H1 (cell line): Measurements from ENCODE around the gene BPI. TPM values are rescaled to one million over a fixed set of nuclear protein-coding genes. Genes with fewer than 3 reads are reported as not detected.

ENCODE experiments used
- CTCF ChIA-PET: fragments of 300-600 bp; sonication (Branson Sonifier 250); formaldehyde crosslinking; loops from one replicate; lab custom pipeline; 2021; ENCODE audit not compliant: partially characterized antibody; lab: Charles Lee
- POLR2A ChIA-PET: fragments of 300-600 bp; sonication (Branson Sonifier 250); formaldehyde crosslinking; loops from one replicate; lab custom pipeline; 2021; ENCODE audit warnings: inconsistent platforms; ENCODE audit not compliant: partially characterized antibody; lab: Charles Lee
- DNase-seq, 2 experiments: peaks; one replicate each; pipeline versions ENCODE4 v3.0.0 to v3.0.0-alpha.2; 2010 to 2022; ENCODE audit warnings: low spot score in 2 of 2, low read depth in 1 of 2, mixed read lengths in 1 of 2
- FAIRE-seq: peaks from 2 replicates; lab custom pipeline; 2011; peaks lifted over from hg19 to GRCh38; lab: Jason Lieb, UNC
- H2AFZ ChIP-seq: 2 replicates; pipeline ENCODE4 v1.8.1; 2012; ENCODE audit warnings: low read length, inconsistent platforms
- H2AK5ac ChIP-seq: 2 replicates; pipeline ENCODE4 v1.6.1; 2013; ENCODE audit warnings: low read depth, low read length
- H2BK120ac ChIP-seq: replicated peaks from 2 replicates; pipeline ENCODE3; 2013; ENCODE audit warnings: low read depth, low read length, inconsistent platforms
- H2BK12ac ChIP-seq: 2 replicates; pipeline ENCODE4 v1.6.1; 2013; ENCODE audit warnings: low read depth, low read length
- H2BK15ac ChIP-seq: 2 replicates; pipeline ENCODE4 v1.6.1; 2013; ENCODE audit warnings: low read length
- H2BK20ac ChIP-seq: 2 replicates; pipeline ENCODE4 v1.6.1; 2013; ENCODE audit warnings: low read length
- H2BK5ac ChIP-seq: 2 replicates; pipeline ENCODE4 v1.6.1; 2013; ENCODE audit warnings: low read depth, low read length
- H3K14ac ChIP-seq: 2 replicates; pipeline ENCODE4 v1.6.1; 2013; ENCODE audit warnings: inconsistent platforms; ENCODE audit not compliant: insufficient read length
- H3K18ac ChIP-seq: 2 replicates; pipeline ENCODE4 v1.6.1; 2013; ENCODE audit warnings: low read length; ENCODE audit errors: extremely low read depth
- H3K23ac ChIP-seq: 2 replicates; pipeline ENCODE4 v1.6.1; 2013; ENCODE audit warnings: inconsistent platforms; ENCODE audit not compliant: insufficient read length
- H3K23me2 ChIP-seq: 2 replicates; pipeline ENCODE4 v1.6.1; 2013; ENCODE audit warnings: low read depth, low read length
- H3K27ac ChIP-seq: 2 replicates; pipeline ENCODE4 v1.6.1; 2011; ENCODE audit warnings: low read depth, low read length, inconsistent platforms
- H3K27me3 ChIP-seq, 4 experiments: replicated peaks in 1 of 4; 1 replicate in 1 of 4; 2 replicates in 3 of 4; pipeline versions ENCODE4 v1.6.1 to v1.8.1; 2011 to 2013; ENCODE audit warnings: low read length in 3 of 4, mild to moderate bottlenecking in 3 of 4, inconsistent platforms in 2 of 4, mixed read lengths in 2 of 4, moderate library complexity in 1 of 4; ENCODE audit not compliant: control insufficient read depth in 3 of 4, insufficient read depth in 3 of 4; ENCODE audit errors: extremely low read depth in 1 of 4
- H3K36me3 ChIP-seq, 4 experiments: 2 replicates each; pipeline versions ENCODE4 v1.6.1 to v1.8.1; 2011 to 2013; ENCODE audit warnings: mild to moderate bottlenecking in 4 of 4, low read length in 3 of 4, moderate library complexity in 2 of 4, control low read depth in 1 of 4, inconsistent platforms in 1 of 4; ENCODE audit not compliant: insufficient read depth in 4 of 4, control insufficient read depth in 2 of 4
- H3K4ac ChIP-seq: replicated peaks from 2 replicates; pipeline ENCODE3; 2013; ENCODE audit warnings: low read length, low read depth, mixed read lengths, inconsistent platforms; ENCODE audit not compliant: insufficient read length
- H3K4me1 ChIP-seq, 4 experiments: replicated peaks in 1 of 4; 1 replicate in 1 of 4; 2 replicates in 3 of 4; pipeline versions ENCODE4 v1.6.1 to v1.8.1; 2011 to 2013; ENCODE audit warnings: low read length in 3 of 4, inconsistent platforms in 2 of 4, mixed read lengths in 1 of 4; ENCODE audit not compliant: insufficient read depth in 4 of 4, control insufficient read depth in 3 of 4
- H3K4me2 ChIP-seq, 2 experiments: 2 replicates each; pipeline versions ENCODE4 v1.6.1 to v1.8.1; 2011 to 2013; ENCODE audit warnings: low read depth in 2 of 2, low read length in 2 of 2, control low read depth in 1 of 2, inconsistent platforms in 1 of 2, mild to moderate bottlenecking in 1 of 2; ENCODE audit not compliant: insufficient read depth in 1 of 2
- H3K4me3 ChIP-seq, 4 experiments: fragments of 200-600, 300-600 bp in 1 of 4; sonication (generic), shearing (Covaris generic), sonication (Bioruptor Twin) in 1 of 4; 2 replicates each; pipeline versions ENCODE4 v1.5.1 to v1.8.1; 2011 to 2016; ENCODE audit warnings: low read length in 4 of 4, low read depth in 3 of 4, control low read depth in 2 of 4, inconsistent platforms in 2 of 4, mild to moderate bottlenecking in 2 of 4, mixed read lengths in 1 of 4, moderate library complexity in 1 of 4; ENCODE audit not compliant: insufficient read depth in 2 of 4; ENCODE audit errors: extremely low read depth in 1 of 4
- H3K56ac ChIP-seq: replicated peaks from 2 replicates; pipeline ENCODE3; 2013; ENCODE audit warnings: low read depth, mild to moderate bottlenecking, mixed read lengths, low read length, inconsistent platforms; ENCODE audit not compliant: insufficient read length
- H3K79me1 ChIP-seq: 2 replicates; pipeline ENCODE4 v1.6.1; 2013; ENCODE audit warnings: low read depth, low read length, control low read depth
- H3K79me2 ChIP-seq, 2 experiments: 2 replicates each; pipeline versions ENCODE4 v1.6.1 to v1.8.1; 2012 to 2013; ENCODE audit warnings: low read length in 2 of 2, mild to moderate bottlenecking in 2 of 2, inconsistent platforms in 1 of 2; ENCODE audit not compliant: insufficient read depth in 2 of 2, control insufficient read depth in 1 of 2
- H3K9ac ChIP-seq, 4 experiments: replicated peaks in 1 of 4; 1 replicate in 1 of 4; 2 replicates in 3 of 4; pipeline versions ENCODE4 v1.6.1 to v1.8.1; 2011 to 2013; ENCODE audit warnings: low read depth in 3 of 4, low read length in 3 of 4, control low read depth in 2 of 4, mild to moderate bottlenecking in 2 of 4, moderate library complexity in 2 of 4, inconsistent platforms in 1 of 4; ENCODE audit errors: extremely low read depth in 1 of 4
- H3K9me3 ChIP-seq, 2 experiments: 2 replicates each; pipeline versions ENCODE4 v1.6.1 to v1.8.1; 2012 to 2013; ENCODE audit warnings: mild to moderate bottlenecking in 2 of 2, moderate library complexity in 2 of 2, control low read depth in 1 of 2, inconsistent platforms in 1 of 2, low read depth in 1 of 2, low read length in 1 of 2, mixed read lengths in 1 of 2; ENCODE audit not compliant: insufficient read depth in 2 of 2
- H4K20me1 ChIP-seq, 2 experiments: replicated peaks in 1 of 2; 2 replicates each; pipeline versions ENCODE3 to v1.8.1; 2011 to 2013; ENCODE audit warnings: inconsistent platforms in 2 of 2, low read length in 2 of 2, mild to moderate bottlenecking in 1 of 2; ENCODE audit not compliant: insufficient read depth in 2 of 2, control insufficient read depth in 1 of 2
- H4K5ac ChIP-seq: 2 replicates; pipeline ENCODE4 v1.6.1; 2013; ENCODE audit warnings: low read length, low read depth, mixed read lengths, inconsistent platforms; ENCODE audit not compliant: insufficient read length
- H4K8ac ChIP-seq: 2 replicates; pipeline ENCODE4 v1.8.0; 2013; ENCODE audit warnings: mild to moderate bottlenecking, moderate library complexity, low read length, inconsistent platforms; ENCODE audit not compliant: insufficient read depth; ENCODE audit errors: extremely low read depth
- H4K91ac ChIP-seq: replicated peaks from 2 replicates; pipeline ENCODE3; 2013; ENCODE audit warnings: low read length, mixed read lengths, inconsistent platforms; ENCODE audit not compliant: insufficient read length
- CTBP2 ChIP-seq: IDR thresholded peaks from 2 replicates; pipeline ENCODE4 v1.7.0; 2011; ENCODE audit warnings: borderline replicate concordance, mild to moderate bottlenecking, moderate library complexity, mixed read lengths, low read length; ENCODE audit not compliant: insufficient read depth, insufficient read length
- JUN ChIP-seq: IDR thresholded peaks from 2 replicates; pipeline ENCODE4 v1.6.1; 2011; ENCODE audit warnings: low read depth, mild to moderate bottlenecking, improper control_type of control experiment, low read length
- MAFK ChIP-seq: IDR thresholded peaks from 2 replicates; pipeline ENCODE4 v1.6.1; 2012; ENCODE audit warnings: low read depth, mild to moderate bottlenecking, improper control_type of control experiment, low read length
- MAX ChIP-seq: IDR thresholded peaks from 2 replicates; pipeline ENCODE4 v1.6.1; 2012; ENCODE audit warnings: inconsistent platforms
- WGBS, 2 experiments: shearing (Covaris generic) in 1 of 2; methylation state at CpG; one replicate each; pipeline versions ENCODE4 v1.1.6 to v1.1.7; 2013 to 2015; ENCODE audit warnings: low lambda C conversion rate in 2 of 2, mixed read lengths in 2 of 2, inconsistent platforms in 1 of 2, low coverage in 1 of 2, missing lambda C conversion rate in 1 of 2; ENCODE audit not compliant: insufficient replicate concordance in 2 of 2, insufficient coverage in 1 of 2, insufficient read length in 1 of 2; ENCODE audit errors: extremely low coverage in 1 of 2, missing lambda C conversion rate in 1 of 2; 5-methylcytosine and 5-hydroxymethylcytosine counted together
- polyA plus RNA-seq, 7 experiments: library from polyadenylated mRNA; depleted of rRNA in 3 of 7; stranded (reverse) in 5 of 7; unstranded in 2 of 7; fragments of >200 nt in 5 of 7; fragments of 200-250 nt in 2 of 7; gene quantifications; 1 replicate in 5 of 7; 2 replicates in 1 of 7; 4 replicates in 1 of 7; pipeline versions ENCODE4 v1.2.1 to v1.2.3, GENCODE V29; 2011 to 2013; ENCODE audit warnings: missing spikeins in 2 of 7, mixed read lengths in 2 of 7
- total RNA-seq: library from RNA; stranded (reverse); fragmentation: NEBNext Ultra II Directional; extraction: Animal tissue kit (Norgen Biotek cat#: 25700); gene quantifications from 2 replicates; pipeline ENCODE4 v1.2.1, GENCODE V29; 2021

The BPI gene
- total and polyA plus RNA-seq, 2 of the 8 experiments (the other 6 are each of a cell fraction or from before 2014, with no cell fraction given), result not detected

- Histone ChIP-seq H4K91ac (no peak overlapping the region), H3K23me2 (no peaks in the 10 kb centered on the region), H3K27me3 (no peaks in the 10 kb centered on the region), H3K79me2 (no peaks in the 10 kb centered on the region), H4K20me1 (no peaks in the 10 kb centered on the region), H3K56ac (no peak overlapping the region), H3K23ac (no peak overlapping the region), H2BK5ac (no peak overlapping the region), H3K9ac (no peak overlapping the region; a peak in 1 of 7 replicates), H2AFZ (no peak overlapping the region), H2BK20ac (no peak overlapping the region), H3K4ac (no peak overlapping the region), H3K14ac (no peak overlapping the region), H2BK12ac (no peak overlapping the region), H3K18ac (no peak overlapping the region), H2AK5ac (no peak overlapping the region), H3K79me1 (no peaks in the 10 kb centered on the region), H3K36me3 (no peaks in the 10 kb centered on the region), H2BK120ac (no peak overlapping the region), H3K4me3 (no peak overlapping the region), H3K9me3 (no peaks in the 10 kb centered on the region), H4K8ac (no peak overlapping the region), H3K4me2 (no peak overlapping the region), H3K27ac (no peak overlapping the region), H2BK15ac (no peak overlapping the region), H3K4me1 (peaks cover 3 to 11% (median 5%) of the 10 kb centered on the region in 4 experiments; a peak in 5 of 7 replicates), H4K5ac (no peak overlapping the region)
- WGBS, 2 experiments, result 86% methylated on average over 7 of the region's 7 CpGs; no CpG with 5 or more reads in 1 of the 2 experiments
- TF ChIP-seq MAX, result no peak
- no peak for TF ChIP-seq MAFK
- TF ChIP-seq JUN, result no peak
- no peak for TF ChIP-seq CTBP2
- no peak for DNase-seq
- ChIA-PET POLR2A (no interaction called here), CTCF (interaction anchor here (0.8 to 2.0 kb wide), 5 partner anchors 14 to 78 kb away, joined by 3 to 5 read pairs (median 3); no protein-coding TSS in a partner anchor)
- FAIRE-seq, result no peak
Measured at GRCh38 chr20:38297916-38298674, 5.9 kb upstream of the BPI start.
